Measurements from ENCODE around the gene SUN2.

DNA sequence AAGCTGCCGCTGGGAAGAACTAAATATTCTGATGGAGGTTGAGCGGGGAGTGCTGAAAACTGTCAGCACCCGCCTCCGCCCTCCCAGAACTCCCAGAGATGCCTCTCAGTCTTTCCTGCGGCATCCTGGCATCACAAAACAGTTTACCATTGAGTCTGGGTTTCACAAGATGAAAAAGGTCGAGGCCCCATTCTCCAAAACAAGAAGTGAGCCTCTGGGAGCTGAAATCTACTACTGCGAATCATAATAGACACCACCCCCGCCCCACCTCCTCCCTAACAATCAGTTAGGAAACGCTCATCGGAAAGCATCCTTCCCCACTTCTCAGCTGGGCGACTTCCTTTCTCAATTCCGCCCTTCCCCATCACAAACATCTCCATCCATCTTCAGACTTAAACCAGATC lies 1.0 kb downstream of the SUN2 start:
- TF ChIP-seq, protein P1, sequence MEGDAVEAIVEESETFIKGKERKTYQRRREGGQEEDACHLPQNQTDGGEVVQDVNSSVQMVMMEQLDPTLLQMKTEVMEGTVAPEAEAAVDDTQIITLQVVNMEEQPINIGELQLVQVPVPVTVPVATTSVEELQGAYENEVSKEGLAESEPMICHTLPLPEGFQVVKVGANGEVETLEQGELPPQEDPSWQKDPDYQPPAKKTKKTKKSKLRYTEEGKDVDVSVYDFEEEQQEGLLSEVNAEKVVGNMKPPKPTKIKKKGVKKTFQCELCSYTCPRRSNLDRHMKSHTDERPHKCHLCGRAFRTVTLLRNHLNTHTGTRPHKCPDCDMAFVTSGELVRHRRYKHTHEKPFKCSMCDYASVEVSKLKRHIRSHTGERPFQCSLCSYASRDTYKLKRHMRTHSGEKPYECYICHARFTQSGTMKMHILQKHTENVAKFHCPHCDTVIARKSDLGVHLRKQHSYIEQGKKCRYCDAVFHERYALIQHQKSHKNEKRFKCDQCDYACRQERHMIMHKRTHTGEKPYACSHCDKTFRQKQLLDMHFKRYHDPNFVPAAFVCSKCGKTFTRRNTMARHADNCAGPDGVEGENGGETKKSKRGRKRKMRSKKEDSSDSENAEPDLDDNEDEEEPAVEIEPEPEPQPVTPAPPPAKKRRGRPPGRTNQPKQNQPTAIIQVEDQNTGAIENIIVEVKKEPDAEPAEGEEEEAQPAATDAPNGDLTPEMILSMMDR (IDR thresholded peaks at IDR 0.05; ENCODE audit: low read length): no peak
- no peak for TF ChIP-seq EZH2 (optimal IDR thresholded peaks at IDR 0.05; ENCODE audit: low read depth, low read length)

Data from MM.1S (cell line).